Measurements from ENCODE around the gene POLDIP2. TPM values are rescaled to one million over a fixed set of nuclear protein-coding genes. Genes with fewer than 3 reads are reported as not detected.

The POLDIP2 gene
- total RNA-seq, 2 donors from 2014 or later = 54.9 to 68.2 TPM

DNA sequence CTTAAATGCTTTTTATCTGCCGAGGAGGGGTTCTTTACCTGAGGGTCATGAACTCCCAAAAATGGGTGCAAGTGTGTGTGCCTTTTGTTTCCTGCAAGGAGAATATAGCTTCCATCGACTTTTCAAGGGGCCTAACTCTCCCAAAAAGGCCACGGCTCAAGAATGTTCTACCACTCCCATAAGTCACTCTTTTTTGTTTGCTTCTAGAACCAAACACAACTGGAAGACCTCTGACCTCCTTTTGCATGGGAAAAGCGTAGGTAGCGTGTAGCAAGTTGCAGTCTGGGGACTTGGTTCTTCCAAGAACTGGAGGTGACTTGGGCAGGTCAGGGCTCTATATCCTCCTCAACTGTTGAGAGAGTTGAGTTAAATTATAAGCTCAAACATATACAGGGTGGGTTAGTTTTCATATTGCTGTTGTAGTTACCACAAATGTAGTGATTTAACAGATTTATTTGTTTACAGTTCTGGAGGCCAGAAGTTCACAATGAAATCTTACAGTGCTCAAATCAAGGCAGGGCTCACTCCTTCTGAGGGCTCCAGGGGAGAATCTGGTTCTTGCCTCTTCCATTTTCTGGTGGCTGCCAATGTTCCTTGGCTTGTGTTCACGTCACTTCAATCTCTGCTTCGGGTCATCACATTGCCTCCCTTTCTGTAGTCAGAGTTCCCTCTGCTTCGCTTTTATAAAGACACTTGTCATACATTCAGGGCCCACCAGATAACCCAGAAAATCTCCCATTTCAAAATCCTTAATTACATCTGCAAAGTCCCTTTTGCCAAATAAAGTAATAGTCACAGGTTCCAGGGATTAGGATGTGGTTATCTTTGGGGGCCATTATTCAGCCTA lies 36.9 kb downstream of the POLDIP2 start:
- Histone ChIP-seq H3K27ac (no peak overlapping the region), H3K36me3 (no peaks in the 10 kb centered on the region), H3K4me3 (peak overlapping the region; percentile 74), H3K4me1 (ENCODE audit: control insufficient read depth in 1 of 2, low read depth in 2 of 2) (peaks cover 9 to 14% of the 10 kb centered on the region in 2 donors), H3K27me3 (replicated peaks; ENCODE audit: insufficient read depth) (no peaks in the 10 kb centered on the region), H3K9me3 (no peaks in the 10 kb centered on the region)
- DNase-seq (ENCODE audit: low spot score) (no peak), ATAC-seq (ENCODE audit: insufficient number of reproducible peaks, low FRiP score, low read depth) (no peak)
- TF ChIP-seq, protein P1, sequence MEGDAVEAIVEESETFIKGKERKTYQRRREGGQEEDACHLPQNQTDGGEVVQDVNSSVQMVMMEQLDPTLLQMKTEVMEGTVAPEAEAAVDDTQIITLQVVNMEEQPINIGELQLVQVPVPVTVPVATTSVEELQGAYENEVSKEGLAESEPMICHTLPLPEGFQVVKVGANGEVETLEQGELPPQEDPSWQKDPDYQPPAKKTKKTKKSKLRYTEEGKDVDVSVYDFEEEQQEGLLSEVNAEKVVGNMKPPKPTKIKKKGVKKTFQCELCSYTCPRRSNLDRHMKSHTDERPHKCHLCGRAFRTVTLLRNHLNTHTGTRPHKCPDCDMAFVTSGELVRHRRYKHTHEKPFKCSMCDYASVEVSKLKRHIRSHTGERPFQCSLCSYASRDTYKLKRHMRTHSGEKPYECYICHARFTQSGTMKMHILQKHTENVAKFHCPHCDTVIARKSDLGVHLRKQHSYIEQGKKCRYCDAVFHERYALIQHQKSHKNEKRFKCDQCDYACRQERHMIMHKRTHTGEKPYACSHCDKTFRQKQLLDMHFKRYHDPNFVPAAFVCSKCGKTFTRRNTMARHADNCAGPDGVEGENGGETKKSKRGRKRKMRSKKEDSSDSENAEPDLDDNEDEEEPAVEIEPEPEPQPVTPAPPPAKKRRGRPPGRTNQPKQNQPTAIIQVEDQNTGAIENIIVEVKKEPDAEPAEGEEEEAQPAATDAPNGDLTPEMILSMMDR (IDR thresholded peaks at IDR 0.05) = no peak

DNA sequence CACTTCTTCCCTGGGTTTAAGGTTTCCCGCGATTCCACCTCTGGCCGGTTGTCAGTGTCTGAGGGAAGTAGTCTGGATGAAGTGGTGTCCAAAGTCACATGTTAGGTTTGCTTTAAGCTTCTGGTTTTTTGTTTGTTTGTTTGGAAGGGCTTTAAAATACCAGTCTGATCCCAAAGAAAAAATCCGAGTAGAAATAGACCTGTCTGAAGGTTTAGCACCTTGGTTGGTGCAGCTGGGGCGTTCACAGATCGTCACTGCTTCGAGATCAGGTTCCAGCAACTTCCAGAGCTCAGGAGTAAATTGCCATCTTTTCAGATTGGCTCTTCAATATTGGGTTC lies 37.8 kb downstream of the POLDIP2 start:
- H3K27me3 ChIP-seq (replicated peaks; ENCODE audit: insufficient read depth) = no peaks in the 10 kb centered on the region
- no peak for ATAC-seq (ENCODE audit: insufficient number of reproducible peaks, low FRiP score, low read depth)
- TF ChIP-seq, protein P1 (IDR thresholded peaks at IDR 0.05) = no peak
- H3K4me3 ChIP-seq = peak overlapping the region; percentile 74
- no peaks in the 10 kb centered on the region for H3K9me3 ChIP-seq
- peak overlapping the region in 1 of 2 donors; percentile 38 for H3K27ac ChIP-seq
- DNase-seq (ENCODE audit: low spot score) = no peak
- no peaks in the 10 kb centered on the region for H3K36me3 ChIP-seq
- H3K4me1 ChIP-seq (ENCODE audit: control insufficient read depth in 1 of 2, low read depth in 2 of 2) = peaks cover 9 to 14% of the 10 kb centered on the region in 2 donors

DNA sequence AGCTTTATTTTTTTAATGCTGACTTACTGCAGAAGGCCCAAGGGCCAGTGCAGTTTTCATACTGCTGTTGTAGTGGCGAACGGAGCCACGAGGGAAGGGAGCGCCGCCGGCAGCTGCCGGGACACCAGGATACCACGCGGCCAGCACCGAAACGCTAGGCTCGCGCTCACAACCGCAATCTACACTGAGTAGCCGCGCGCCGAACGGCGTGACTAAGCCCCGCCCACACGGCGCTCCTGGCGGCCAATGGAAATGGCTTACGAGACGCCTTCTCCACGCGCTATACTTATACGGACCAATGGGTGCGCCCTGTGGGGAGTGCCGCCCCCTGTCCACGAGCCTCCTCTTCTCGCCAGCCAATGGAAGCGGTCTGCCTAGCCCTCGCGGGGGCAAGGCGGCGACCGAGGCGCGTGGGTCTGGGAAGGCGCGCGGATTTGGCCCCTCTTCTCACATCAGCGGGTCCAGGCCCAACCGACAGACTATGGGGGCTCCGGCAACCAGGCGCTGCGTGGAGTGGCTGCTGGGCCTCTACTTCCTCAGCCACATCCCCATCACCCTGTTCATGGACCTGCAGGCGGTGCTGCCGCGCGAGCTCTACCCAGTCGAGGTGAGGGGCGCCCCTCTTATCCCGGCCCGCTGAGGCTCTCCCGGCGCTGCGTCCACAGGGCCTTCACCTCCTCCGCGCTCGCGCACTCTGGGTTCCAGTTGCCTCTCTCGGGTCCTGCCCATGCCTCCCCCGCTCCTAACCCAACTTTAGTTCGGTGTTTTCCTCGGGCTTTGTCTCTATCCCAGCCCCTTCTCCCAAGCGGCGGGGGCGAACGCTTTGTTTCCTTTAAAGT lies 38.3 kb downstream of the POLDIP2 start, which contains the start of gene TMEM97:
TSS of gene TMEM97 (plus strand) at position 442 of the 839 bp plus-strand sequence. CDS start at position 482, 40 bp downstream.
- Histone ChIP-seq H3K27me3 (replicated peaks; ENCODE audit: insufficient read depth) (no peaks in the 10 kb centered on the region), H3K4me1 (ENCODE audit: control insufficient read depth in 1 of 2, low read depth in 2 of 2) (peaks cover 9 to 14% of the 10 kb centered on the region in 2 donors), H3K9me3 (no peaks in the 10 kb centered on the region), H3K4me3 (peak within 1 kb of the TSS; percentile 74), H3K36me3 (no peaks in the 10 kb centered on the region), H3K27ac (peak within 1 kb of the TSS in 1 of 2 donors; percentile 38)
- DNase-seq (ENCODE audit: low spot score) = peak; percentile 85
- ATAC-seq (ENCODE audit: insufficient number of reproducible peaks, low FRiP score, low read depth) = peak; percentile 92
- TF ChIP-seq, protein P1 (IDR thresholded peaks at IDR 0.05) = peak; percentile 8

GRCh38 chr17:28317966-28318758 lies 39.2 kb downstream of the POLDIP2 start:
- Histone ChIP-seq H3K9me3 (no peaks in the 10 kb centered on the region), H3K4me1 (ENCODE audit: control insufficient read depth in 1 of 2, low read depth in 2 of 2) (peaks cover 9 to 14% of the 10 kb centered on the region in 2 donors), H3K36me3 (no peaks in the 10 kb centered on the region), H3K27ac (no peak overlapping the region), H3K4me3 (peak overlapping the region; percentile 74), H3K27me3 (replicated peaks; ENCODE audit: insufficient read depth) (no peaks in the 10 kb centered on the region)
- DNase-seq (ENCODE audit: low spot score) = no peak
- TF ChIP-seq, protein P1 (IDR thresholded peaks at IDR 0.05) = no peak
- ATAC-seq (ENCODE audit: insufficient number of reproducible peaks, low FRiP score, low read depth) = no peak
